ENCODE data around the gene TBC1D22A. TPM values are rescaled to one million over a fixed set of nuclear protein-coding genes. Genes with fewer than 3 reads are reported as not detected.

TBC1D22A gene
- total and polyA plus RNA-seq, 2 donors, result 11.8 to 25.7 TPM

- Histone ChIP-seq H3K36me3 (ENCODE audit: control insufficient read depth in 2 of 2, insufficient read depth in 2 of 2, low read length in 1 of 2) (peaks cover 3 to 9% of the 10 kb centered on the region in 2 donors), H3K4me3 (ENCODE audit: low read length in 2 of 2) (no peak overlapping the region), H3K4me1 (ENCODE audit: control insufficient read depth in 2 of 2, insufficient read depth in 2 of 2, low read length in 2 of 2) (peaks cover 0 to 6% of the 10 kb centered on the region in 2 donors), H3K9me3 (ENCODE audit: control insufficient read depth in 2 of 2, insufficient read depth in 1 of 2, low read length in 1 of 2) (peaks cover 0 to 8% of the 10 kb centered on the region in 2 donors), H3K27me3 (ENCODE audit: control insufficient read depth in 2 of 2, insufficient read depth in 1 of 2, low read length in 1 of 2) (no peaks in the 10 kb centered on the region), H3K27ac (ENCODE audit: low read depth in 1 of 2, low read length in 1 of 2) (no peak overlapping the region)
- 98% methylated on average over 3 of the region's 3 CpGs for WGBS
- DNase-seq (ENCODE audit: low read depth in 6 of 9, low spot score in 9 of 9), result no peak
Measured at GRCh38 chr22:46856661-46857060, 94.2 kb downstream of the TBC1D22A start.

GRCh38 chr22:46857142-46857884, 94.9 kb downstream of the TBC1D22A start:
- peaks cover 0 to 8% of the 10 kb centered on the region in 2 donors for H3K9me3 ChIP-seq (ENCODE audit: control insufficient read depth in 2 of 2, insufficient read depth in 1 of 2, low read length in 1 of 2)
- WGBS, result 98% methylated on average over 9 of the region's 9 CpGs
- H3K27me3 ChIP-seq (ENCODE audit: control insufficient read depth in 2 of 2, insufficient read depth in 1 of 2, low read length in 1 of 2), result no peaks in the 10 kb centered on the region
- H3K4me1 ChIP-seq (ENCODE audit: control insufficient read depth in 2 of 2, insufficient read depth in 2 of 2, low read length in 2 of 2), result no peaks in the 10 kb centered on the region
- peaks cover 3 to 10% of the 10 kb centered on the region in 2 donors for H3K36me3 ChIP-seq (ENCODE audit: control insufficient read depth in 2 of 2, insufficient read depth in 2 of 2, low read length in 1 of 2)
- DNase-seq (ENCODE audit: low read depth in 6 of 9, low spot score in 9 of 9), result no peak
- H3K4me3 ChIP-seq (ENCODE audit: low read length in 2 of 2), result no peak overlapping the region
- no peak overlapping the region for H3K27ac ChIP-seq (ENCODE audit: low read depth in 1 of 2, low read length in 1 of 2)

- Histone ChIP-seq H3K9me3 (ENCODE audit: control insufficient read depth in 2 of 2, insufficient read depth in 1 of 2, low read length in 1 of 2) (peaks cover 0 to 8% of the 10 kb centered on the region in 2 donors), H3K4me1 (ENCODE audit: control insufficient read depth in 2 of 2, insufficient read depth in 2 of 2, low read length in 2 of 2) (no peaks in the 10 kb centered on the region), H3K27me3 (ENCODE audit: control insufficient read depth in 2 of 2, insufficient read depth in 1 of 2, low read length in 1 of 2) (no peaks in the 10 kb centered on the region), H3K27ac (ENCODE audit: low read depth in 1 of 2, low read length in 1 of 2) (no peak overlapping the region), H3K36me3 (ENCODE audit: control insufficient read depth in 2 of 2, insufficient read depth in 2 of 2, low read length in 1 of 2) (peaks cover 3 to 13% of the 10 kb centered on the region in 2 donors), H3K4me3 (ENCODE audit: low read length in 2 of 2) (no peak overlapping the region)
- DNase-seq (ENCODE audit: low read depth in 6 of 9, low spot score in 9 of 9), result no peak
- 98% methylated on average over 6 of the region's 6 CpGs for WGBS
Measured at GRCh38 chr22:46857885-46858143, 95.4 kb downstream of the TBC1D22A start.

- no peak overlapping the region for H3K4me3 ChIP-seq (ENCODE audit: low read length in 2 of 2)
- H3K4me1 ChIP-seq (ENCODE audit: control insufficient read depth in 2 of 2, insufficient read depth in 2 of 2, low read length in 2 of 2), result no peaks in the 10 kb centered on the region
- H3K27ac ChIP-seq (ENCODE audit: low read depth in 1 of 2, low read length in 1 of 2), result no peak overlapping the region
- peaks cover 0 to 8% of the 10 kb centered on the region in 2 donors for H3K9me3 ChIP-seq (ENCODE audit: control insufficient read depth in 2 of 2, insufficient read depth in 1 of 2, low read length in 1 of 2)
- H3K27me3 ChIP-seq (ENCODE audit: control insufficient read depth in 2 of 2, insufficient read depth in 1 of 2, low read length in 1 of 2), result no peaks in the 10 kb centered on the region
- DNase-seq (ENCODE audit: low read depth in 6 of 9, low spot score in 9 of 9), result no peak
- peaks cover 3 to 13% of the 10 kb centered on the region in 2 donors for H3K36me3 ChIP-seq (ENCODE audit: control insufficient read depth in 2 of 2, insufficient read depth in 2 of 2, low read length in 1 of 2)
- 98% methylated on average over 23 of the region's 23 CpGs for WGBS
Measured at GRCh38 chr22:46858181-46858771, 95.8 kb downstream of the TBC1D22A start.

- H3K4me1 ChIP-seq (ENCODE audit: control insufficient read depth in 2 of 2, insufficient read depth in 2 of 2, low read length in 2 of 2), result no peaks in the 10 kb centered on the region
- H3K36me3 ChIP-seq (ENCODE audit: control insufficient read depth in 2 of 2, insufficient read depth in 2 of 2, low read length in 1 of 2), result peaks cover 1 to 16% of the 10 kb centered on the region in 2 donors
- no peak overlapping the region for H3K27ac ChIP-seq (ENCODE audit: low read depth in 1 of 2, low read length in 1 of 2)
- H3K9me3 ChIP-seq (ENCODE audit: control insufficient read depth in 2 of 2, insufficient read depth in 1 of 2, low read length in 1 of 2), result peaks cover 0 to 8% of the 10 kb centered on the region in 2 donors
- no peak for DNase-seq (ENCODE audit: low read depth in 6 of 9, low spot score in 9 of 9)
- no peak overlapping the region for H3K4me3 ChIP-seq (ENCODE audit: low read length in 2 of 2)
- whole genome bisulfite sequencing, result 98% methylated on average over 16 of the region's 16 CpGs
- no peaks in the 10 kb centered on the region for H3K27me3 ChIP-seq (ENCODE audit: control insufficient read depth in 2 of 2, insufficient read depth in 1 of 2, low read length in 1 of 2)
Measured at GRCh38 chr22:46860562-46860961, 98.1 kb downstream of the TBC1D22A start.

- no peak overlapping the region for H3K4me3 ChIP-seq (ENCODE audit: low read length in 2 of 2)
- DNase-seq (ENCODE audit: low read depth in 6 of 9, low spot score in 9 of 9), result no peak
- H3K27ac ChIP-seq (ENCODE audit: low read depth in 1 of 2, low read length in 1 of 2), result no peak overlapping the region
- peaks cover 0 to 8% of the 10 kb centered on the region in 2 donors for H3K9me3 ChIP-seq (ENCODE audit: control insufficient read depth in 2 of 2, insufficient read depth in 1 of 2, low read length in 1 of 2)
- H3K4me1 ChIP-seq (ENCODE audit: control insufficient read depth in 2 of 2, insufficient read depth in 2 of 2, low read length in 2 of 2), result no peaks in the 10 kb centered on the region
- H3K36me3 ChIP-seq (ENCODE audit: control insufficient read depth in 2 of 2, insufficient read depth in 2 of 2, low read length in 1 of 2), result peaks cover 2 to 15% of the 10 kb centered on the region in 2 donors
- WGBS, result 96% methylated on average over 16 of the region's 16 CpGs
- H3K27me3 ChIP-seq (ENCODE audit: control insufficient read depth in 2 of 2, insufficient read depth in 1 of 2, low read length in 1 of 2), result no peaks in the 10 kb centered on the region
Measured at GRCh38 chr22:46861468-46862367, 99.3 kb downstream of the TBC1D22A start.

- Histone ChIP-seq H3K9me3 (ENCODE audit: control insufficient read depth in 2 of 2, insufficient read depth in 1 of 2, low read length in 1 of 2) (peaks cover 0 to 8% of the 10 kb centered on the region in 2 donors), H3K36me3 (ENCODE audit: control insufficient read depth in 2 of 2, insufficient read depth in 2 of 2, low read length in 1 of 2) (peaks cover 2 to 12% of the 10 kb centered on the region in 2 donors), H3K27ac (ENCODE audit: low read depth in 1 of 2, low read length in 1 of 2) (no peak overlapping the region), H3K27me3 (ENCODE audit: control insufficient read depth in 2 of 2, insufficient read depth in 1 of 2, low read length in 1 of 2) (no peaks in the 10 kb centered on the region), H3K4me3 (ENCODE audit: low read length in 2 of 2) (no peak overlapping the region), H3K4me1 (ENCODE audit: control insufficient read depth in 2 of 2, insufficient read depth in 2 of 2, low read length in 2 of 2) (no peaks in the 10 kb centered on the region)
- 98% methylated on average over 17 of the region's 17 CpGs for WGBS
- no peak for DNase-seq (ENCODE audit: low read depth in 6 of 9, low spot score in 9 of 9)
Measured at GRCh38 chr22:46862418-46863324, 100.2 kb downstream of the TBC1D22A start.

- Histone ChIP-seq H3K27me3 (ENCODE audit: control insufficient read depth in 2 of 2, insufficient read depth in 1 of 2, low read length in 1 of 2) (no peaks in the 10 kb centered on the region), H3K4me1 (ENCODE audit: control insufficient read depth in 2 of 2, insufficient read depth in 2 of 2, low read length in 2 of 2) (no peaks in the 10 kb centered on the region), H3K27ac (ENCODE audit: low read depth in 1 of 2, low read length in 1 of 2) (no peak overlapping the region), H3K36me3 (ENCODE audit: control insufficient read depth in 2 of 2, insufficient read depth in 2 of 2, low read length in 1 of 2) (peaks cover 2 to 12% of the 10 kb centered on the region in 2 donors), H3K4me3 (ENCODE audit: low read length in 2 of 2) (no peak overlapping the region), H3K9me3 (ENCODE audit: control insufficient read depth in 2 of 2, insufficient read depth in 1 of 2, low read length in 1 of 2) (peaks cover 0 to 1% of the 10 kb centered on the region in 2 donors)
- WGBS, result 96% methylated on average over 6 of the region's 6 CpGs
- no peak for DNase-seq (ENCODE audit: low read depth in 6 of 9, low spot score in 9 of 9)
Measured at GRCh38 chr22:46863794-46864193, 101.3 kb downstream of the TBC1D22A start.
